Dermis microvascular lymphatic vessel endothelial cell (primary cell): ENCODE data around the gene LRRN4CL. TPM values are rescaled to one million over a fixed set of nuclear protein-coding genes. Genes with fewer than 3 reads are reported as not detected.
A peak's percentile ranks its signal among the peaks of the same experiment; 100 is the strongest.
"Not testable (repeated sequence)": the region's sequence is repeated elsewhere in the genome, so short reads cannot be mapped to it uniquely, and the experiment has no call there.

Source experiments
- DNase-seq, 2 donors: peaks; one replicate each; pipeline versions ENCODE4 v3.0.0 to v3.0.0-alpha.2; 2010; ENCODE audit warnings: low read depth in 2 of 2
- total RNA-seq: library from RNA; depleted of rRNA; stranded (reverse); fragments of >200 nt; gene quantifications from 2 replicates; pipeline ENCODE4 v1.2.1, GENCODE V29; 2014

The LRRN4CL gene
- total RNA-seq, 1 donor from 2014 or later, result 0.51 TPM

DNA sequence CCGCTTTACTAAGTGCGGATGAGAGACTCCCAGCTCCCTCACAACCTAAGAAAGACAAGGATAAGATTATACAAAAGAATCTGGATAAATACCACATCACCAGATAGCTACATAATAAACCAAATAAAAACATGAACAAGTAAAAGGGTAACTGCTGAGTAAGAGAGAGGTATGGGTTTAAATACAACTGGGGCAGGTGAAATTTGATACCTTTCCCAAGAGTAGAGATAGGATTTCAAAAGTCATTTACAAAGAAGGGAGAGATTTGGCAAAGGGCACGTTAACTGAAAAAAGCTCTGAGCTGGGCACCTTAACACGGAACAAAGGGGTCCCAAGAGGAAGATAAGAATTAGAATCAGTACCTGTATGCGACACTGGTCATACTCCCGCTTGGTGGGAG, 12.2 kb downstream of the LRRN4CL start:
- DNase-seq, result no peak

DNA sequence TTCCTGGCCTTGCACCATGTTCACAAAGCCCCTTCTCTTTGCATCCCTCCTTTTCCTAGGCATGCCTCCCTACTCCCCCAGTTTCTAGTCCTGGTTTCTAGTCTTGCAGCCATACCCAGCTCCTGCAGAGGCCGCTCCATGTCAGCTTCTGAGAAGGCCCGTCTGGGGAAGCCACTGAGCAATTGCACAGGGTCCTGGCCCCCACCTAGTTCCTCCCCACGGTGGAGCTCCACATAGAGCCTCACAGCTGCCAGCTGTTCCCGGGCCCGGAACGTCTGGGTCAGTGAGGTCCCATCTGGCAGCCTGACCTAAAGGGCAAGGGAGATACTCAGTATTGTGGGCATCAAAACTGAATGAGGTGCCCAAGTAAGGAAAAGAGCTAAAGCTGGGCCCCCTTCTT, 12.6 kb downstream of the LRRN4CL start:
- DNase-seq, result no peak

DNA sequence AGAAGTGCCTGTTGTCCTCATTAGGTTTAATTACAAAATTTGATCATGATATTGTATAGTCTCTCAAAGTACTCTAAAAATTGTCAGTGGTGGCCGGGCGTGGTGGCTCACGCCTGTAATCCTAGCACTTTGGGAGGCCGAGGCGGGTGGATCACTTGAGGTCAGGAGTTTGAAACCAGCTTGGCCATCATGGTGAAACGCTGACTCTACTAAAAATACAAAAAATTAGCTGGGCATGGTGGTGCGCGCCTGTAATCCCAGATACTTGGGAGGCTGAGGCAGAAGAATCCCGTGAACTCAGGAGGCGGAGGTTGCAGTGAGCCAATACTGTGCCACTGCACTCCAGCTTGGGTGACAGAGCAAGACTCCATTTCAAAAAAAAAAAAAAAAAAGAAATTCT, 13.9 kb downstream of the LRRN4CL start:
- DNase-seq, result not testable (repeated sequence)

DNA sequence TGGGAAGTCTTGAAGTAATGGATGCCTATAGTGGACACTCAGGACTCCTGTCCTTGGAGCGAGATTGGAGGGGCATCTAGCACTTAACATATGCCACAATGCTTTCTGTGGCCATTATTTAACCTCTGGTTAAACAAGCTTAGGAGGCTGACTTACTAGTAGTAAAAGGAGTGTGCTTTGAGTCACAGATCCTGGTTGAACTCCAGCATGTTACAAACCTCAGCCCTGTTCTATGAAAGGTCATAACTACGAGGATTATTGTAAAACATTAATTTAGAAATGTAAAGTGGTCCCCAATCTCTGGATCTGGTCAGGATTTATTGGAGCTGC, 16.2 kb downstream of the LRRN4CL start:
- DNase-seq, result no peak

DNA sequence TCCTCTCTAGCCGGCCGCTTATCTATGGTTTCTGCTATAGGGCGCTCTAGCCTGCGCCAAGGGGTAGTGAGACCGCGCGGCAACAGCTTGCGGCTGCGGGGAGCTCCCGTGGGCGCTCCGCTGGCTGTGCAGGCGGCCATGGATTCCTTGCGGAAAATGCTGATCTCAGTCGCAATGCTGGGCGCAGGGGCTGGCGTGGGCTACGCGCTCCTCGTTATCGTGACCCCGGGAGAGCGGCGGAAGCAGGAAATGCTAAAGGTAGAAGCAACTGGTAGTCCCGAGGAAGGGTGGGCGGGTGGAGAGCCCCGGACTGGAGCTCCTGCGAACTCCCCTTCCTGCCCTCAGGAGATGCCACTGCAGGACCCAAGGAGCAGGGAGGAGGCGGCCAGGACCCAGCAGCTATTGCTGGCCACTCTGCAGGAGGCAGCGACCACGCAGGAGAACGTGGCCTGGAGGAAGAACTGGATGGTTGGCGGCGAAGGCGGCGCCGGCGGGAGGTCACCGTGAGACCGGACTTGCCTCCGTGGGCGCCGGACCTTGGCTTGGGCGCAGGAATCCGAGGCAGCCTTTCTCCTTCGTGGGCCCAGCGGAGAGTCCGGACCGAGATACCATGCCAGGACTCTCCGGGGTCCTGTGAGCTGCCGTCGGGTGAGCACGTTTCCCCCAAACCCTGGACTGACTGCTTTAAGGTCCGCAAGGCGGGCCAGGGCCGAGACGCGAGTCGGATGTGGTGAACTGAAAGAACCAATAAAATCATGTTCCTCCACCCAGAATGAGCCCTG, 17.5 kb downstream of the LRRN4CL start, which contains the start of the genes LBHD1 and UQCC3:
Gene LBHD1 (minus strand): TSS at position 660 of the 782 bp plus-strand sequence. CDS start 2,236 bp downstream, outside the sequence.
Gene UQCC3 (plus strand): TSS at position 66 of the 782 bp plus-strand sequence. CDS start 73 bp downstream, at position 139.
- DNase-seq, result peak; percentile 65 to 87

GRCh38 chr11:62671236-62671607, 18.1 kb downstream of the LRRN4CL start:
- no peak for DNase-seq

- no peak for DNase-seq
These were observed 19.7 kb downstream of the LRRN4CL start for GRCh38 chr11:62669420-62670161.

GRCh38 chr11:62667460-62667859, 21.9 kb downstream of the LRRN4CL start:
- no peak for DNase-seq

DNA sequence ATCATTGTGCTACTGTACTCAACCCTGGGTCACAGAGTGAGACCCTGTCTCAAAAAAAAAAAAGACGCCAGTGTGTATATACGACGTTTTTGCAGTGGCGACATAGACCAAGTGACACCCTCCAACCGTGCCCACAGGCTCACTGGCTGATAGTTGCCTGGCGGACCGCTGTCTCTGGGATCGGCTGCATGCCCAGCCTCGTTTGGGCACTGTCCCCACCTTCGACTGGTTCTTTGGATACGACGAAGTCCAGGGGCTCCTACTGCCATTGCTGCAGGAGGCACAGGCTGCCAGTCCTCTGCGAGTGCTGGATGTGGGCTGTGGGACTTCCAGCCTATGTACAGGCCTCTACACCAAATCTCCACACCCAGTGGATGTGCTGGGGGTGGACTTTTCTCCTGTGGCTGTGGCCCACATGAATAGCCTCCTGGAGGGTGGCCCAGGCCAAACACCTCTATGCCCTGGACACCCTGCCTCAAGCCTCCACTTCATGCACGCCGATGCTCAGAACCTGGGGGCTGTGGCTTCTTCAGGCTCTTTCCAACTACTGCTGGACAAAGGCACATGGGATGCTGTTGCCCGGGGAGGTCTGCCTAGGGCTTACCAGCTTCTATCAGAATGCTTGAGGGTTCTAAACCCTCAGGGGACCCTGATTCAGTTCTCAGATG, 22.9 kb downstream of the LRRN4CL start:
- no peak for DNase-seq

GRCh38 chr11:62665599-62666258, 23.6 kb downstream of the LRRN4CL start:
- peak in 1 of 2 donors; percentile 68 for DNase-seq

GRCh38 chr11:62665075-62665598, 24.2 kb downstream of the LRRN4CL start, which contains the start of the genes C11orf98 and CSKMT:
Gene C11orf98 (minus strand): TSS chr11:62665210. CDS start chr11:62665169, 41 bp downstream.
Gene CSKMT (plus strand): TSS chr11:62665312. CDS start chr11:62665880, 568 bp downstream.
- peak; percentile 84 to 91 for DNase-seq

DNA sequence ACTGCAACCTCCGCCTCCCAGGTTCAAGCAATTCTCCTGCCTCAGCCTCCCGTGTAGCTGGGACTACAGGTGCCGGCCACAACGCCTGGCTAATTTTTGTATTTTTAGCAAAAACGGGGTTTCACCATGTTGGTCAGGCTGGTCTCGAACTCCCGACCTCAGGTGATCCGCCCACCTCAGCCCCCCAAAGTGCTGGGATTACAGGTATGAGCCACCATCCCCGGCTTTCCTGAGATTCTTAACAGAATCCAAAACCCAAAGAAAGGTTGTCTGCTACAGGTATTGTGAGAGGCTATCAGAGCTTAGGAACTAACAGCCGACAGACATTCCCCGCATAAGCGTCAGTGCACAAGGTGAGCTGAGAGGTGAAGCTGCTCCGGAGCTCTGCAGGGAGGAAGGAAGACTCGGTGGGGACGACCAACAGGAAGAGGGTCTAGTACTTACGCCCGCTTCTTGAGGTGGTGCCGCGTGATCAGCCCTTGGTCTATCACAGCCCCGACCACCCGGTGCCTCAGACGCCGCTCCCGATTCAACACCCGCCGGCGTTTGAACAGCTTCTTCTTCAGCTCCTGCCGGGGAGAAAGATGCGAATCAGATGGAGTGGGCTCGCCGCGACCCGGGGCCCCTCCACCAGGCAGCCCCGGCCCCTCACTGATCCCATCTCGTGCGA, 24.8 kb downstream of the LRRN4CL start:
- DNase-seq, result peak in 1 of 2 donors; percentile 52

- DNase-seq, result no peak
These were observed 32.4 kb downstream of the LRRN4CL start for GRCh38 chr11:62656796-62657429.

DNA sequence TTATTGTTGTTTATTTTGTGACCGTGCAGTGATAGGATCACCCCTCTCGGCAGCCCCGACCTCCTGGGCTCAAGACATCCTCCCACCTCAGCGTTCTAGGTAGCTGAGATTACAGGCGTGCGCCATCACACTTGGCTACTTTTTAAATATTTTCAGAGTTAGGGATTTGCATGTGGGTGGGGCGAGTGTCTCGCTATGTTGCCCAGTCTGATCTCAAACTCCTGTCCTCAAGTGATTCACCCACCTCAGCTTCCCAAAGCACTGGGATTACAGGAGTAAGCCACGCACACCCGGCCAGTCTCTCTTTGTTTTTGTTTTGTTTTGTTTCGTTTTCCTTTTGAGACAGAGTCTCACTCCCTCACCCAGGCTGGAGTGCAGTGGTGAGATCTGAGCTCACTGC, 35.0 kb downstream of the LRRN4CL start:
- no peak for DNase-seq

DNA sequence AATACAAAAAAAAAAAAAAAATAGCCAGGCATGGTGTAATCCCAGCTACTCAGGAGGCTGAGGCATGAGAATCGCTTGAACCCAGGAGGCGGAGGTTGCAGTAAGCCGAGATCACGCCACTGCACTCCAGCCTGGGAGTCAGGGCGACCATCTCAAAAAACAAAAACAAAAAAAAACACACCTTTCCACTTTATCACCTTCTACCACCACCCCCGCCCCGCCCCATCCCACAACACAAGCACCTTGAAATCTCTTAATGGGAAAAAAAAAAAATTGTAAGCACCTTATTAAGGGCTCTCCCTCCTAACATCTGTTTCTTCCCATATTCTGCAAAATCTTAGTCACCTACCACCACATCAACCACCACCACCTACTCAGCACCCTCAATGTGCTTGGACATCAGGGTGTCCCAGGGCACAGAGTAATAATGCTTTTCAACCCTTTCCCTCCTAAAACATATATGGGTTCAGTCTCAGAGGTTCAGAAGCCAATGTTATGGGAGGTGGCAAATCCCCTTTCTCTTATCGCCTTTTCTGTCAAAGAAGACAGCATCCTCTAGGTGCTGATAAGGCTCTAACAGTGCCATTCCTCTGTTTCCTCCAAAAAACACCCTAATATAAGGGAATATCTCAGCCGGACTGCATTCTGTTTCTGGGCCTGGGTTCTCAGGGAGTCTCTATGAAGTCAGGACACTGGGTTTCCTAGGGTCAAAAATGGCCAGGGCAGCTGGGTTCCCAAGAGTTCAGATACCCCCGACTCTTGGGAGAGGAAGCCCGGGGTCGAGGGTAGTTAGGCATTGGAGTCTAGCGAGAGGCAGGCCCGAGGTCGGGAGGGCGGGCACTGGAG, 36.9 kb downstream of the LRRN4CL start:
- no peak for DNase-seq

DNA sequence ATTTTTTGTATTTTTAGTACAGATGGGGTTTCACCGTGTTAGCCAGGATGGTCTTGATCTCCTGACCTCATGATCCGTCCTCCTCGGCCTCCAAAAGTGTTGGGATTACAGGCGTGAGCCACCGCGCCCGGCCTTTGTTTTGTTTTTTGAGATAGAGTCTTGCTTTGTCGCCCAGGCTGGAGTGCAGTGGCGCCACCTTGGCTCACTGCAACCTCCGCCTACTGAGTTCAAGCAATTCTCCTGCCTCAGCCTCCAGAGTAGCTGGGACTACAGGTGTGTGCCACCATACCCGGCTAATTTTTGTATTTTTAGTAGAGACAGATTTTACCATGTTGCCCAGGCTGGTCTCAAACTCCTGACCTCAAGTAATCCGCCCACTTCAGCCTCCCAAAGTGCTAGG, 39.0 kb downstream of the LRRN4CL start:
- DNase-seq, result not testable (repeated sequence)

DNA sequence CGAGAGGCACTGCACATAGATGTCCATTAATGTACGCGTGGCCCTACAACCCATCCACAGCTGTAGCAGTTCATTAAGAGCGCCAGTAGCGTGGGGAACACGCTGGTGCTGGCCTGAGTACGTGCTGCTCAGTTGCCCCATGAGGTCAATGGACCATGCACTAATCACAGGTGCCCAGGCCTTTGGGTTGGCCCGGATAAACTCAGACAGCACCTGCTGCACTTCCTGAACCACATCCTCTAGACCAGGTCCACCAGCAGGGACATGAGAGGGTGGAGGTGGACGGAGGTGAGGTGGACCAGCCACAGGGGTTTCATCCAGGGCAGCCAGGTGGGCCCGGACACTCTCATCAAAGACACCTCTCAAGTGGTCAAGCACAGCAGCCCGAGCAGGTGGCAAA, 39.8 kb downstream of the LRRN4CL start:
- DNase-seq, result no peak

DNA sequence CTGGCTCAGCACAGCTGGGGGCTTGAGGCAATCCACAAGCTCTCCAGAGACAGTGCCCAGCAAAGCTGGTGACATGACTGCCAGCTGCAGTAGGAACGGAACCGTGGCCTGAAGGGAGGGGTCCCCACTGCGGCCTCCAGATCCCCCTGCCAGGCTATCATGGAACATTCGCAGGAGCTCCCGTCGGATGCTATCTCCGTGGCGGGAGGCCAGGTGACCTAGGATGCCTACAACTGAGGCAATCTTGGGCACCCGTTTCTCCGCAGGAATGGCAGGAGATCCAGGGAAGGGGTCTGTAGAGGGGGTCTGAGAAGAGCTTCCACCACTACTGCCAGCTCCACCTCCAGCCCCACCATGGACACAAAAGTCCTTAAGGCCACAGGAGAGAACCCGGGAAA, 40.4 kb downstream of the LRRN4CL start:
- no peak for DNase-seq
